ENCODE results near the gene RNF207.

Gene RNF207

GRCh38 chr1:6205849-6206519 lies at the start of gene RNF207:
RNF207 (plus strand) TSS chr1:6206119; CDS start chr1:6206536, 417 bp downstream.
- no peak for DNase-seq

- DNase-seq: no peak
Observed at GRCh38 chr1:6157132-6157527, 48.8 kb upstream of the RNF207 start.

GRCh38 chr1:6157528-6158174 lies 48.3 kb upstream of the RNF207 start:
- DNase-seq: no peak

GRCh38 chr1:6158181-6158580 lies 47.7 kb upstream of the RNF207 start:
- DNase-seq: no peak

- no peak for DNase-seq
Observed at GRCh38 chr1:6162341-6162740, 43.6 kb upstream of the RNF207 start.

- DNase-seq: no peak
Observed at GRCh38 chr1:6162773-6163172, 43.1 kb upstream of the RNF207 start.

- no peak for DNase-seq
Observed at GRCh38 chr1:6163191-6163972, 42.5 kb upstream of the RNF207 start.

GRCh38 chr1:6163973-6164617 lies 41.8 kb upstream of the RNF207 start:
- no peak for DNase-seq

GRCh38 chr1:6165027-6165426 lies 40.9 kb upstream of the RNF207 start:
- no peak for DNase-seq

- DNase-seq: no peak
Observed at GRCh38 chr1:6165441-6165985, 40.4 kb upstream of the RNF207 start.

GRCh38 chr1:6166221-6166620 lies 39.7 kb upstream of the RNF207 start:
- DNase-seq: no peak

- DNase-seq: no peak
Observed at GRCh38 chr1:6166655-6167390, 39.1 kb upstream of the RNF207 start.

GRCh38 chr1:6167391-6168303 lies 38.3 kb upstream of the RNF207 start:
- DNase-seq: no peak

GRCh38 chr1:6168947-6169586 lies 36.9 kb upstream of the RNF207 start:
- no peak for DNase-seq

- DNase-seq: no peak
Observed at GRCh38 chr1:6170116-6170741, 35.7 kb upstream of the RNF207 start.

GRCh38 chr1:6170742-6171201 lies 35.1 kb upstream of the RNF207 start:
- DNase-seq: no peak

GRCh38 chr1:6171548-6172124 lies 34.3 kb upstream of the RNF207 start:
- DNase-seq: no peak

- no peak for DNase-seq
Observed at GRCh38 chr1:6172549-6172948, 33.4 kb upstream of the RNF207 start.

- DNase-seq: no peak
Observed at GRCh38 chr1:6174621-6175410, 31.1 kb upstream of the RNF207 start.

All from NCI-H1694 treated with DMSO at 0.1 percent for 48 hours (cell line).